SU-DHL-6 (cell line): ENCODE measurements around the gene CENPO.

Experiments used
- H2AFZ ChIP-seq: fragments of 200-600 bp; sonication (generic); 2 replicates; pipeline ENCODE4 v1.6.1; 2014; ENCODE audit warnings: low read depth, mild to moderate bottlenecking, moderate library complexity, mixed read lengths, antibody characterized with exemption, low read length; ENCODE audit not compliant: severe bottlenecking
- H3F3A ChIP-seq: fragments of 200-600 bp; shearing (Covaris generic); 2 replicates; pipeline ENCODE4 v1.6.0; 2016; ENCODE audit warnings: antibody characterized with exemption, mild to moderate bottlenecking; ENCODE audit not compliant: insufficient read depth
- H3K27ac ChIP-seq: fragments of 200-600 bp; sonication (generic); 2 replicates; pipeline ENCODE4 v1.5.1; 2016; ENCODE audit warnings: low read depth, mild to moderate bottlenecking, low read length, moderate library complexity, mixed read lengths
- H3K27me3 ChIP-seq: fragments of 200-600 bp; sonication (generic), shearing (Covaris generic); 2 replicates; pipeline ENCODE4 v1.6.0; 2014; ENCODE audit warnings: mild to moderate bottlenecking, low read length
- H3K36me3 ChIP-seq: fragments of 200-600 bp; sonication (generic); 2 replicates; pipeline ENCODE4 v1.6.1; 2014; ENCODE audit warnings: mild to moderate bottlenecking, low read length, mixed read lengths
- H3K4me2 ChIP-seq: fragments of 300-600, 200-600 bp; shearing (Covaris generic), sonication (generic); 2 replicates; pipeline ENCODE4 v1.6.0; 2014; ENCODE audit warnings: low read length, low read depth, mild to moderate bottlenecking; ENCODE audit not compliant: poor library complexity, severe bottlenecking
- H3K4me3 ChIP-seq: fragments of 200-600 bp; sonication (generic); 2 replicates; pipeline ENCODE4 v1.5.1; 2014; ENCODE audit warnings: antibody characterized with exemption, low read length, mild to moderate bottlenecking, mixed read lengths; ENCODE audit not compliant: insufficient read depth, poor library complexity, severe bottlenecking
- H3K79me2 ChIP-seq: fragments of 200-600 bp; sonication (generic); 2 replicates; pipeline ENCODE4 v1.6.1; 2014; ENCODE audit warnings: mild to moderate bottlenecking, low read length, moderate library complexity; ENCODE audit not compliant: insufficient read depth
- H3K9ac ChIP-seq: fragments of 200-600 bp; sonication (generic); 2 replicates; pipeline ENCODE4 v1.7.0; 2014; ENCODE audit warnings: mild to moderate bottlenecking, low read length
- H3K9me2 ChIP-seq: fragments of 200-600 bp; sonication (generic); replicated peaks from 2 replicates; pipeline ENCODE4 v1.6.1; 2014; ENCODE audit warnings: low read length; ENCODE audit not compliant: insufficient read depth
- H3K9me3 ChIP-seq: fragments of 200-600 bp; sonication (generic); 2 replicates; pipeline ENCODE4 v1.6.1; 2014; ENCODE audit warnings: low read length, mixed read lengths; ENCODE audit not compliant: insufficient read depth
- H4K20me1 ChIP-seq: fragments of 200-600 bp; sonication (generic); 2 replicates; pipeline ENCODE4 v1.6.1; 2014; ENCODE audit warnings: low read depth, mild to moderate bottlenecking, antibody characterized with exemption, low read length, moderate library complexity, mixed read lengths
- EZH2phosphoT487 ChIP-seq: fragments of 200-600 bp; sonication (generic), shearing (Covaris generic); conservative IDR thresholded peaks from 2 replicates; pipeline ENCODE4 v1.6.1; 2018; ENCODE audit warnings: mild to moderate bottlenecking, antibody characterized with exemption, low read length, moderate library complexity, mixed read lengths
- TF ChIP-seq, protein P1 (sequence below): fragments of 200-600 bp; sonication (generic); IDR thresholded peaks from one replicate; pipeline ENCODE4 v1.5.1; 2017; ENCODE audit warnings: antibody characterized with exemption, mild to moderate bottlenecking, low read length, moderate library complexity; ENCODE audit not compliant: insufficient read depth, poor library complexity, severe bottlenecking

CENPO gene

DNA sequence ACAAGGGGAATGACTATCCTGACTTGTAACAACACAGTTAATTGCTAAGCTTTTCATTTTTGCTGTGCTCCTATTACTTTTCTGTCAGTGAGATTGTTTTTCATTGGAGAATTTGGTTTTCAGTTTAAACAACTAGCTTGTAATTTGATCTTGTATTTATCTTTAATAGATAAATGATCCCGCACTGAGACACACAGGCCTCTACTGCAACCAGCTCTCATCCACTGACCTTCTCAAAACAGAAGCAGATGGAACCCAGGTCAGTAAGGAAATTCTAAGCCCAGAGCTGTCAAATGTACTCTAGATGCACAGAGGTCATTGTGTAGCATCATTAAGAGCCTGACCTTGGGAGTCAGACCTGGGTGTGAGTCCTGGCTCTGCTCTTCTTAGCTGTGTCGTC lies 30.7 kb upstream of the CENPO start:
- no peaks in the 10 kb centered on the region for H3K36me3 ChIP-seq

DNA sequence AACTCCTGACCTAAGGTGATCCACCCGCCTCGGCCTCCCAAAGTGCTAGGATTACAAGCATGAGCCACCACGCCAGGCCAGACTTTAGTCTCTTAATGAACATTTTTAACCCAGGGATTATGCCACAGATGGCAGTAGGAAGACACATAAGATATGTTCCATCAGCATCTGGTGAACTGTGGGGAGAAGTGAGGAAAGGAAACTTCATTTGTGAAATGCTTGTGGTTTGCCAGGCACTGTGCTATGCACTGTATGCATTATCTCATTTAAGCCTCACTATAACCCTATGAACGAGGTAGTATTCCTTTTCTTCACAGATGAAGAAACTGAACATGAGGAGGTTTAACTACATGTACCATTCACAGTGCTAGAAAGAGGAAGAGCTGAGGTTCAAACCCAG lies 29.4 kb upstream of the CENPO start:
- Histone ChIP-seq H3K9me3 (no peaks in the 10 kb centered on the region), H3K9ac (no peak overlapping the region), H3K79me2 (no peaks in the 10 kb centered on the region), H3K4me2 (no peak overlapping the region), H4K20me1 (no peaks in the 10 kb centered on the region), H3K9me2 (no peaks in the 10 kb centered on the region), H3K27ac (no peak overlapping the region), H3K27me3 (no peaks in the 10 kb centered on the region), H3F3A (no peaks in the 10 kb centered on the region), H2AFZ (no peak overlapping the region), H3K4me3 (no peak overlapping the region), H3K36me3 (no peaks in the 10 kb centered on the region)
- TF ChIP-seq, protein P1, sequence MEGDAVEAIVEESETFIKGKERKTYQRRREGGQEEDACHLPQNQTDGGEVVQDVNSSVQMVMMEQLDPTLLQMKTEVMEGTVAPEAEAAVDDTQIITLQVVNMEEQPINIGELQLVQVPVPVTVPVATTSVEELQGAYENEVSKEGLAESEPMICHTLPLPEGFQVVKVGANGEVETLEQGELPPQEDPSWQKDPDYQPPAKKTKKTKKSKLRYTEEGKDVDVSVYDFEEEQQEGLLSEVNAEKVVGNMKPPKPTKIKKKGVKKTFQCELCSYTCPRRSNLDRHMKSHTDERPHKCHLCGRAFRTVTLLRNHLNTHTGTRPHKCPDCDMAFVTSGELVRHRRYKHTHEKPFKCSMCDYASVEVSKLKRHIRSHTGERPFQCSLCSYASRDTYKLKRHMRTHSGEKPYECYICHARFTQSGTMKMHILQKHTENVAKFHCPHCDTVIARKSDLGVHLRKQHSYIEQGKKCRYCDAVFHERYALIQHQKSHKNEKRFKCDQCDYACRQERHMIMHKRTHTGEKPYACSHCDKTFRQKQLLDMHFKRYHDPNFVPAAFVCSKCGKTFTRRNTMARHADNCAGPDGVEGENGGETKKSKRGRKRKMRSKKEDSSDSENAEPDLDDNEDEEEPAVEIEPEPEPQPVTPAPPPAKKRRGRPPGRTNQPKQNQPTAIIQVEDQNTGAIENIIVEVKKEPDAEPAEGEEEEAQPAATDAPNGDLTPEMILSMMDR = no peak
- TF ChIP-seq EZH2phosphoT487 = no peak

More for the DNA sequence above, 30.7 kb upstream of the CENPO start:
- H3K27me3 ChIP-seq = no peaks in the 10 kb centered on the region
- TF ChIP-seq, protein P1 = no peak
- no peak for TF ChIP-seq EZH2phosphoT487
- no peak overlapping the region for H2AFZ ChIP-seq
- no peak overlapping the region for H3K4me2 ChIP-seq
- no peaks in the 10 kb centered on the region for H3K9me3 ChIP-seq
- no peak overlapping the region for H3K4me3 ChIP-seq
- H3K9me2 ChIP-seq = no peaks in the 10 kb centered on the region
- H3K9ac ChIP-seq = no peak overlapping the region
- H4K20me1 ChIP-seq = no peaks in the 10 kb centered on the region
- no peaks in the 10 kb centered on the region for H3F3A ChIP-seq
- H3K79me2 ChIP-seq = no peaks in the 10 kb centered on the region
- H3K27ac ChIP-seq = no peak overlapping the region

DNA sequence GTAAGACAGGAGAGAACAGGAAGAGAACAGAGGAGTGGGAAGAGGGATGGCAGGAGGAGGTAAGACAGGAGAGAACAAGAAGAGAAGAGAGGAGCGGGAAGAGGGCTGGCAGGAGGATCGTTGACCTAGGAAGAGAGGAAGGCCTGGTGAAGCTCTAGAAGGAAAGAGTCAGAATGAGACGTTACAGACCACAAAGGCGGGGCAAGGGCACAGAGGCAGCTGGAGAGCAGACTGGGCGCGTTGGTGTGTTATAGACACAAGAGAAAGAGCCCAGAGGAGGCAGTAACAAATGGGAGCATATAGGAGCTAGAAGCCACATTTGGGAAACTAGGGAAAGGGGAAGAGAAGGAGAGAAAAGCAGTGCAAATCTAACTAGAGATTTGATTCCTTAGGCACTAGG lies 26.6 kb upstream of the CENPO start:
- H3F3A ChIP-seq = no peaks in the 10 kb centered on the region
- TF ChIP-seq EZH2phosphoT487 = no peak
- TF ChIP-seq, protein P1 = no peak
- no peaks in the 10 kb centered on the region for H3K27me3 ChIP-seq
- H2AFZ ChIP-seq = no peak overlapping the region
- H3K4me3 ChIP-seq = no peak overlapping the region
- no peak overlapping the region for H3K4me2 ChIP-seq
- no peaks in the 10 kb centered on the region for H4K20me1 ChIP-seq
- no peak overlapping the region for H3K27ac ChIP-seq
- H3K79me2 ChIP-seq = no peaks in the 10 kb centered on the region
- H3K9me2 ChIP-seq = no peaks in the 10 kb centered on the region
- H3K9ac ChIP-seq = no peak overlapping the region
- H3K36me3 ChIP-seq = no peaks in the 10 kb centered on the region
- no peaks in the 10 kb centered on the region for H3K9me3 ChIP-seq

DNA sequence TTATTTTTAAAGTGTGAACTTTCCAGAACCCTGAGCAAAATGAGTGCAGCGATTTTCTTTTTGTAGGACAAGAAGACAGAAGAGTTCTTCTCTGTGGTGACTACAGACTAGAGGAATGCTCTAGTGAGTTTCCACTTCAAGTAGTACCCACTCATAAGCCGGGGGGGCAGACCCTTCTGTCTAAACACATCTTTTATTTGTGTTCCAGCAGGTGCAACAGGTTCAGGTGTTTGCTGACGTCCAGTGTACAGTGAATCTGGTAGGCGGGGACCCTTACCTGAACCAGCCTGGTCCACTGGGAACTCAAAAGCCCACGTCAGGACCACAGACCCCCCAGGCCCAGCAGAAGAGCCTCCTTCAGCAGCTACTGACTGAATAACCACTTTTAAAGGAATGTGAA lies 25.2 kb upstream of the CENPO start:
- Histone ChIP-seq H3F3A (no peaks in the 10 kb centered on the region), H2AFZ (no peak overlapping the region), H3K9me3 (no peaks in the 10 kb centered on the region), H3K36me3 (no peaks in the 10 kb centered on the region), H3K79me2 (no peaks in the 10 kb centered on the region), H3K27me3 (no peaks in the 10 kb centered on the region), H3K4me2 (no peak overlapping the region), H3K9ac (no peak overlapping the region), H3K9me2 (no peaks in the 10 kb centered on the region), H4K20me1 (no peaks in the 10 kb centered on the region), H3K27ac (no peak overlapping the region), H3K4me3 (no peak overlapping the region)
- TF ChIP-seq, protein P1 = no peak
- no peak for TF ChIP-seq EZH2phosphoT487
